Subcutaneous abdominal adipose tissue (tissue), 5 donors: ENCODE results near the gene SYF2.
"Not testable (repeated sequence)": the region's sequence is repeated elsewhere in the genome, so short reads cannot be mapped to it uniquely, and the experiment has no call there.

Experiments used
- H3K27ac ChIP-seq: one replicate; pipeline ENCODE4 v1.7.0; 2013; ENCODE audit warnings: low read depth, mild to moderate bottlenecking, inconsistent platforms, low read length, moderate library complexity
- H3K27me3 ChIP-seq, 5 donors: one replicate each; pipeline ENCODE4 v1.7.0; 2013; ENCODE audit warnings: low read length in 5 of 5, inconsistent platforms in 1 of 5; ENCODE audit not compliant: control insufficient read depth in 5 of 5, insufficient read depth in 4 of 5
- H3K36me3 ChIP-seq, 5 donors: one replicate each; pipeline ENCODE4 v1.7.0; 2013; ENCODE audit warnings: low read length in 5 of 5; ENCODE audit not compliant: control insufficient read depth in 5 of 5, insufficient read depth in 5 of 5
- H3K4me1 ChIP-seq, 5 donors: one replicate each; pipeline ENCODE4 v1.7.0; 2013; ENCODE audit warnings: low read length in 5 of 5, mild to moderate bottlenecking in 3 of 5, moderate library complexity in 1 of 5; ENCODE audit not compliant: control insufficient read depth in 5 of 5, insufficient read depth in 5 of 5
- H3K4me3 ChIP-seq, 5 donors: one replicate each; pipeline ENCODE4 v1.7.0; 2013; ENCODE audit warnings: low read length in 5 of 5, low read depth in 1 of 5
- H3K9ac ChIP-seq, 5 donors: one replicate each; pipeline ENCODE4 v1.7.0; 2013; ENCODE audit warnings: low read length in 5 of 5, mild to moderate bottlenecking in 4 of 5, moderate library complexity in 3 of 5
- H3K9me3 ChIP-seq, 5 donors: one replicate each; pipeline ENCODE4 v1.7.0; 2013; ENCODE audit warnings: low read length in 5 of 5; ENCODE audit not compliant: control insufficient read depth in 5 of 5
- donor health status: healthy.
- donor health status: healthy.
- donor health status: healthy.
- donor health status: healthy.
- donor health status: healthy.

SYF2 gene

DNA sequence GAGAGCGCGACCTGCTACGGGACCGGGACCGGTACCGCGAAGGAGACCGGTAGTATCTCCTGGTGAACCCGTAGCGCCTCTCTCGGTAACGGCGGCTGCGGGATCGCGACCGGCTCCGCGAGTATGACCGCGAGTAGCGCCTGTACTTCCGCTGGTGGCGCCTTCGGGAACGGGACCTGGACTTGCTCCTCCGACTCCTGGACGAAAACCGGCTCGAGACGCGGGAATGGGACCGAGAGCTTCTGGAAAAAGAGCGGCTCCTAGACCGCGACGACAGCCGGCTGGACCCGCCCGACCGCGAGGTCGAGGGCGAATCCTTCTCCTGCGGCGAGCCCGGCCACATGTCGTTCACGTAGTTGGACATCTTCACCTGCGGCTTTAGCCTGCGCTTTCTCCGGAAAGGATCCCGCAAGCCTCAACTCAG, 14.3 kb upstream of the SYF2 start:
- Histone ChIP-seq H3K36me3 (peaks cover 28 to 38% (median 36%) of the 10 kb centered on the region in 5 donors), H3K4me3 (peak overlapping the region; percentile 85 to 99 (median 99)), H3K27ac (peak overlapping the region; percentile 97), H3K4me1 (peaks cover 2 to 40% (median 34%) of the 10 kb centered on the region in 5 donors), H3K9ac (peak overlapping the region; percentile 77 to 98 (median 96)), H3K27me3 (no peaks in the 10 kb centered on the region), H3K9me3 (no peaks in the 10 kb centered on the region)

DNA sequence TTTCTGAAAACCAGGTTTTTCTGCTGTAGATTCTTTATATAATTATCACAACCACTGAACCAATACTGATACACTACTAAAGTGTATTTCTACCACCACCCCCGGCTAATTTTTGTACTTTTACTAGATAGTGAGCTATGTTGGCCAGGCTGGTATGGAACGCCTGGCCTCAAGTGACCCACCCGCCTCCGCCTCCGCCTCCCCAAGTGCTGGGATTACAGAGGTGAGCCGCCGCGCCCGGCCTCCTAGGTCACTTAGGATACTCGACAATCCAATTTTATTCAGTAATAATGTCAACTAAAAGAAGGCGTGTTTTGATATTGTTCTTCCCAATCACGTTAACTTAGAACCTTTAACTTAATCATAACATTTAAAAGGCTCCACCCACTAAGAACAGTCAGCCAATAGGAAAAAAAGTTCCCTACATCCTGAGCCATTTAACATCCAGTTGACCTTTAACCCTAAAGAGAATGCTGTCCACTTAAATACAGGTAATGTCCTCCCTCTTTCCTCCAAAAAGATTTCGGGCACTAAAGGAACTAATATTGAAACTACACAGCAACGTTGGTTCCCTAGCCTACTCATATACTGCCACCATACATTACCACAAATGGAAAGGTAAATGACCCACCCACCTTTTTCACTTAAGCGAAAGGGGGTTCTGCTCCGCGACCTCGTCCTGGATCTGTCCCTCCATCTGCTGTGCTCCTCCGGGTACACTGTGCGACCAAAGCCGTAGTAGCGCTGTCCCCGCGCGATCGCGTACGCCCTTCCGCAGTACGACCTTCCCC, 13.7 kb upstream of the SYF2 start:
- peak overlapping the region; percentile 97 for H3K27ac ChIP-seq
- no peaks in the 10 kb centered on the region for H3K27me3 ChIP-seq
- peaks cover 28 to 43% (median 36%) of the 10 kb centered on the region in 5 donors for H3K36me3 ChIP-seq
- H3K9ac ChIP-seq, result peak overlapping the region; percentile 77 to 98 (median 96)
- peaks cover 2 to 40% (median 35%) of the 10 kb centered on the region in 5 donors for H3K4me1 ChIP-seq
- peak overlapping the region; percentile 85 to 99 (median 99) for H3K4me3 ChIP-seq
- H3K9me3 ChIP-seq, result no peaks in the 10 kb centered on the region

DNA sequence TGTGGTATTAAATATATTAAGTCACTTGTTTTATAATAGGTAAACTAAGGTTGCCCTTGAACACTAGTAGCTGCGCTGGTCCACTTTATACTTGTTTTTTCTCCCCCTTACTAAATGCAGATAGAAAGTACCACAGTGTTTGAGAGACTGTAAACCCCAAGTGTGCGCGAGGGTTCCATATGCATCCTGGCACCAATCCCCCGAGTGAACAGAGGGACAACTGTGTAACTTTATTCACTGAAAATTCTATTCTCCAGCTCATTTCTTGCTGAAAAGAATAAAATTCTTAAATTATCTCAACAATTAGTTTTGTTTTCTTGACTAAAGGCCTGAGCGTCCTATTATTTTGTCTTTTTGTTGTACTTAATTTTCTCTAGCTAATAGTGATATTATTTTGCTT, 13.1 kb upstream of the SYF2 start:
- peaks cover 28 to 43% (median 40%) of the 10 kb centered on the region in 5 donors for H3K36me3 ChIP-seq
- H3K27me3 ChIP-seq, result no peaks in the 10 kb centered on the region
- H3K4me3 ChIP-seq, result peak overlapping the region; percentile 85 to 99 (median 99)
- peak overlapping the region; percentile 97 for H3K27ac ChIP-seq
- peaks cover 2 to 46% (median 42%) of the 10 kb centered on the region in 5 donors for H3K4me1 ChIP-seq
- peak overlapping the region in 3 of 5 donors; percentile 77 to 98 (median 97) for H3K9ac ChIP-seq
- no peaks in the 10 kb centered on the region for H3K9me3 ChIP-seq

DNA sequence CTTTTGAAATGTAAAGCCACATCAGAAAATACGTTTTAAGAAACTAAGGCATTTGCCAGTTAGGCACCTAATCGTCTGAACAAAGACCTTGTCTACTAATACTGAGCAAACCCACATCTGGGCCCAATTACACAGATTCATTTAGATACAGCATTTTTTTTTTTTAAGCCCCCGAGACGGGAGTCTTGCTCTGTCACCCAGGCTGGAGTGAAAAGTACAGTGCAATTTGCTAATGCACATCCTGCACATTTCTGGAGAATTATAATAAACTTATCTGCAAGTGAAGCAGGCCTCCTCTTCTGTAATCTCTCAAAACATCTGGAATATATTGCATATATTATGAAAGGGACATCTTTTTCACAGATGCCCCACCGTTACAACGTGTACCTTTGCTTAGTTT, 11.6 kb upstream of the SYF2 start:
- no peak overlapping the region for H3K27ac ChIP-seq
- H3K4me3 ChIP-seq, result no peak overlapping the region
- H3K4me1 ChIP-seq, result peaks cover 2 to 59% (median 52%) of the 10 kb centered on the region in 5 donors
- no peak overlapping the region for H3K9ac ChIP-seq
- peaks cover 28 to 43% (median 40%) of the 10 kb centered on the region in 5 donors for H3K36me3 ChIP-seq
- no peaks in the 10 kb centered on the region for H3K9me3 ChIP-seq
- H3K27me3 ChIP-seq, result no peaks in the 10 kb centered on the region

DNA sequence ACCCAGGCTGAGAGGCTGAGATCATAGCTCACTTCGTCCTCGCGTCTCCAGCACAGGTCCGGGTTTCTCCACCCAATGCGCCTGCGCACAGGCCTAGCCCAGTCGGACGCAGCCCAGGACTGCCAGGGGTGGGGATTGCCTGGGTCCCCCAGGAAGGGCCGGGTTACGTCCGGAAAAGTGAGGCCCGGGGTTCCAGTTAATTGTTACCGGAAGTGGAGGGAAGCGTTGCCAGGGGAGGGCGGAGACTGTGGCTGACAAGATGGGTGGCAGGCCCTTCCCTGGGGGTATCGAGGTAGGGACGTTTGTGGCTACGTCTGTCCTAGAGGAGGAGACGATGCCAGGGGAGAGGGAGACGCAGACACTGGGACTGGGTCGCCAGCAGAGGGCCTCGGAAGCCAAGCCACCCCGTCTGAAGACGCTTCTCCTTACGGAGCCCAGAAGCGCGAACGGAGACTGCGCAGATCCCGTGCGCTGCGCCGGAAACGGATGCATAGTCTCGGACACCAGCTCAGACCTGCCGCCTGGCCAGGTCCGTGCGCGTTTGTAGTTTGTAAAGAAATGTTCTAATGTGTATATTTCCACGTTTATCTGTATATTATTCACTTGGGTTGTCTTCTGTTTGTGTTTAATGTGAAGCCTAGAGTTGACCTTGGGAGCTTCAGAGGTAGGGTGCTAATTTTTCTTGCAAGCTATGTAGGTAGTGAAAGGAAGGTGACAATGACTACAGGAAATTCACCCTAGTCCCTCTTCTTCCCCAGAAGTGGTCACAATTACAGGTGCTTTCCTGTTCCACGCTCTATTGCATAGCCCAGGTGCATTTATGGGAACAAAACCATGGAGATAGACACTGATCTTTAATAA, 7.6 kb upstream of the SYF2 start:
- Histone ChIP-seq H3K36me3 (peaks cover 26 to 41% (median 34%) of the 10 kb centered on the region in 5 donors), H3K27me3 (no peaks in the 10 kb centered on the region), H3K4me1 (peaks cover 0 to 34% (median 30%) of the 10 kb centered on the region in 5 donors), H3K9ac (peak overlapping the region; percentile 52 to 79 (median 67)), H3K4me3 (peak overlapping the region; percentile 73 to 84 (median 76)), H3K27ac (peak overlapping the region; percentile 81), H3K9me3 (no peaks in the 10 kb centered on the region)

DNA sequence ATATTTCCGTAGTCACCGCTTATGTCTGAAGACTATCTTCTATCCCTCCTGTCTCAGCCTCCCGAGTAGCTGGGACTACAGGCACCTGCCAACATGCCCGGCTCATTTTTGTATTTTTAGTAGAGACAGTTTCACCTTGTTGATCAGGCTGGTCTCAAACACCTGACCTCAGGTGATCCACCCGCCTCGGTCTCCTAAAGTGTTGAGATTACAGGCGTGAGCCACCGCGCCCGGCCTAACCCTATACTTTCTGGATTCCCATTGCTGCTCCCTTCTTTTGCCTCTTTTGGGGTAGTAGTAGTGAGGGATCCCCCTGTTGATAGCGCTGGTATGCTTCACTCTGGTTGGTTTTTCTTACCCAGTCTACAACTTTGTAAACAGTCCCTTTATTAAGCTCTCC, 5.7 kb upstream of the SYF2 start:
- Histone ChIP-seq H3K9me3 (no peaks in the 10 kb centered on the region), H3K27ac (no peak overlapping the region), H3K27me3 (no peaks in the 10 kb centered on the region), H3K4me3 (no peak overlapping the region), H3K4me1 (peaks cover 5 to 31% (median 29%) of the 10 kb centered on the region in 5 donors), H3K9ac (no peak overlapping the region), H3K36me3 (peaks cover 10 to 22% (median 16%) of the 10 kb centered on the region in 5 donors)

DNA sequence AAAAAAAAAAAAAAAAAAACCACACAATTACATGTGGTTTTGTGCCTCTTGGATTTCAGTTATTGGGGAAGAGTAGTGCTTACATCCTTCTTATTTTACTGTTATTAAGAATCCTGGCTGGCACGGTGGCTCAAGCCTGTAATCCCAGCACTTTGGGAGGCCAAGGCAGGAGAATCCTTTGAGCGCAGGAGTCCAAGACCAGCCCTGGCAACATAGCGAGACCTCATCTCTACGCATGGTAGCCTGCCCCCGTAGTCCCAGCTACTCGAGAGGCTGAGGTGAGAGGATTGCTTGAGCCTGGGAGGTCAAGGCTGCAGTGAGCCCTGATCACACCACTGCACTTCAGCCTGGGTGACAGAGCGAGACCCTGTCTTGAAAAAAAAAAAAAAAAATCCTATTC, 4.0 kb upstream of the SYF2 start:
- not testable (repeated sequence) for H3K4me3 ChIP-seq, H3K27me3 ChIP-seq, H3K36me3 ChIP-seq, H3K9ac ChIP-seq, H3K9me3 ChIP-seq, H3K27ac ChIP-seq
- peaks cover 12 to 45% (median 39%) of the 10 kb centered on the region in 5 donors for H3K4me1 ChIP-seq

DNA sequence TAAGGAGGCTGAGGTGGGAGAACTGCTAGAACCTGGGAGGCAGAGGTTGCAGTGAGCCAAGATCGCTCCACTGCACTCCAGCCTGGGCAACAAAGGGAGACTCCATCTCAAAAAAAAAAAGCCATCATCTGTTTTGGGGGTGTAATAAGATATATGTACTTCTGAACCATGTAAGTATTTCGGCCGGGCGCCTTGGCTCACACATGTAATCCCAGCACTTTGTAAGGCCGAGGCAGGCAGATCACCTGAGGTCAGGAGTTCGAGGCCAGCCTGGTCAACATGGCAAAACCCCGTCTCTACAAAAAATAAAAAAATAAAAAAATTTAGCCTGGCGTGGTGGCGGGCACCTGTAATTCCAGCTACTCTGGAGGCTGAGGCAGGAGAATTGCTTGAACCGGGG, 3.1 kb upstream of the SYF2 start:
- H3K9me3 ChIP-seq, H3K27me3 ChIP-seq, H3K27ac ChIP-seq, H3K9ac ChIP-seq, H3K36me3 ChIP-seq, H3K4me3 ChIP-seq: not testable (repeated sequence)
- peaks cover 12 to 41% (median 36%) of the 10 kb centered on the region in 5 donors for H3K4me1 ChIP-seq

DNA sequence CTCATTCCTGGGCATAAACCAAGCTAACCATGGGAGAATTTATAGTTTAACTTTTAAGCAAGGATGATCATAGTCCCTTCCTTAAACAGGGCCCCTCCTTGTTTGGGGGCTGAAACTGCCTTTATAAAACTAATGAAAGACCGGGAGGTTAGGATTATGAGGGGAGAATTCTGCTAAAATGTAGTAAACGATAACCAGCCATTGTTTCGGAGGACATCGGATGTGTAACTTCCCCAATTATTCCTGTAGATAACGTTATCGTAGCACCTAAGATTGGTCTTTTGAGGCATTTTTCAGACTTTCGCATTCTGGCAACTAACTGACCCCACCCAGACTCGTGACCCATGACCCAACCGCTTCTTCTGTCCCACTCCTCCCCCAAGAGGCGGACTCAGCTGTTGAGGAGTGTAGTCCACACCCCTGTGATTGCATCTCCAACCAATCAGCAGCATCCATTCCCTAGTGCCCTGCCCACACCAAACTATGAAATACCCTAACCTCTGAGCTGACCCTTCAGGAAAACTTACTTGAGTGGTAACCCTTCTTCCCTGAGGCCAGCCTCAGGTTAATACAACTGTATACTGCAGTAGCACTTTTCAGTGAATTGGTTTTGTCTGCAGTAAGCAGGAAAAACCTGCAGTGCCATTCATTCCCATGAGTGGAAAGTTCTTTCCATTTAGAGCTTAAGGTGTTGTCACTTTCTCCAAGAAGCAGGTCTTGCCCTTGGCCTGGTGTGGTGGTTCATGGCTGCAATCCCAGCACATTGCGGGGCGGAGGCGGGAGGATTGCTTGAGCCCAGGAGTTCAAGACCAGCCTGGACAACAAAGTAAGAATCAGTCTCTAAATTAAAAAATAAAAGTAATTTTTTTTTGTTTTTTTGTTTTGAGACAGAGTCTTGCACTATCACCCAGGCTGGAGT, 823 bp upstream of the SYF2 start:
- Histone ChIP-seq H3K9me3 (no peaks in the 10 kb centered on the region), H3K27ac (peak overlapping the region; percentile 99), H3K9ac (peak overlapping the region; percentile 92 to 96 (median 95)), H3K36me3 (peaks cover 10 to 25% (median 13%) of the 10 kb centered on the region in 5 donors), H3K4me3 (peak overlapping the region; percentile 81 to 99 (median 98)), H3K27me3 (no peaks in the 10 kb centered on the region), H3K4me1 (peaks cover 12 to 27% (median 22%) of the 10 kb centered on the region in 5 donors)
